GM18870 (cell line): ENCODE data around the gene BLNK.
"Not testable (repeated sequence)": the region's sequence is repeated elsewhere in the genome, so short reads cannot be mapped to it uniquely, and the experiment has no call there.

Experiments
- ATAC-seq: cut with Tn5 transposase; IDR thresholded peaks from one replicate; pipeline ENCODE4 v1.9.1; 2021; ENCODE audit warnings: moderate library complexity; ENCODE audit not compliant: unreplicated experiment

Gene BLNK

DNA sequence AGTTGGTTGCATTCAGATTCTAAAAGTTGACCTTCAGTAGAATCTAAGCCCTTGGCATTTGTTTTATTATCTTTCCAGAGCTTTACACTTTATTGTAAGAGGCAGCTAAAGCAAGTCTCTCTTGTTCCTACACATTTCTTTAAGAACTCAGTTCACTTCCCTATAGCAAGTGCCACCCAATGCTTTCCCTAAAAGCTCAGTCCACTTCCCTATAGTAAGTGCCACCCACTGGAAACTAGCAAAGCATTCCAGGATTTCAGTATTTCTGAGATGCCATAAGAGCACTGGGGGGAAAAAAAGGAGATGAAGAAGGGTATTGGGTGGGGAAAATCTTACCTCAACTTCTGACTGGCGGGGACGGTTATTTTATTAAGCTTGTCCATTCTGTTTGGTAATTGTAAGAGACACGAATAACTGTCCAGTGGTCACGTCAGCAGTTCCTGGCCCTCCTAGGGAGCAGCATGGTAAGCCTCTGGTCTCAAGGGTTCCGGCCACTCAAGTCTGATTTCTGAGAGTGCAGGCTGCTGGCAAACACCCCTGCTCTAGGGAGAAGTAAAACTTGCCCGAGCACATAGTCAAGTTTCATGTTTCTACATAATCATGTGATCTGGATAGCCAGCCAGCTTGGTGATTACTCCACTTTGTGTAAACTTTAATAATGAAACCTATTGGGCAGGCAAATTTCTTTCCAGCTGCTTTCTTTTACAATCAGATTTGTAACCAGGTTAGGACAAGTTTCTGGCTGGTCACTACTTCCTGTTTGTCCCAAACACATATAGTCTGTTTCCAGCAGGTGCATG lies at the start of gene BLNK:
Gene BLNK, minus strand, starts transcription at position 554 of the 800 bp plus-strand sequence. Its CDS starts 171 bp downstream, at position 383.
- peak; percentile 66 for ATAC-seq

GRCh38 chr10:96319754-96320474 lies 48.5 kb upstream of the BLNK start:
- no peak for ATAC-seq

DNA sequence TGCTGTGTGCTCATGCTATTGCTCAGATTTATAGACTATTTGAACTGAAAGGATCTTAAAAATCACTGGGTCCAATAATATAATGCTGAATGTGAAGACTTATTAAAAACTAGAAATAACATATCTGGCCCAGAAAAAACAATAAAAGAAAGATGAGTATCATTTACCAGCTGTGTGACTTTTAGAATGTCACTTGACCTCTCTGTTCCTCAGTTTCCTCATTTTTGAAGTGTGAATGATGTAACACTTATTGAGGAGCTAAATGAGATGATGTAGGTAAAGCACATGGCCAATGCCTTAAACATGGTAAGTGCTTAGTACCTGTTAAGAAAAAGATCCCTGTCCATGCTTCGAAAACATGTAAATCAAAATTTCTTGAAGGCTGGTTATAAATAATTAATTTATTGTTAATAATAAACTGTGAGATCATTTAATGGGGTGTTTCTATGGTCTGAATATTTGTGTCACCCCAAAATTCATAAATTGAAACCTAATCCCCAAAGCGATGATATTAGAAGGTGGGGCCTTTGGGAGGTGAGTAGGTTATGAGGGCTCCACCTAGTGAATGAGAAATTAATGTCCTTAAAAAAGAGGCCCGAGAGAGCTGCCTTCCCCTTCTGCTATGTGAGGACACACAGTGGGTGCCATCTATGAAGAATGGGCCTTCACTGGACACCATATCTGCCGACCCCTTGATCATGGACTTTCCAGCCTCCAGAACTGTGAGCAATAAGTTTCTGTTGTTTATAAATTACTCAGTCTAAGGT lies 45.9 kb upstream of the BLNK start:
- ATAC-seq, result no peak

DNA sequence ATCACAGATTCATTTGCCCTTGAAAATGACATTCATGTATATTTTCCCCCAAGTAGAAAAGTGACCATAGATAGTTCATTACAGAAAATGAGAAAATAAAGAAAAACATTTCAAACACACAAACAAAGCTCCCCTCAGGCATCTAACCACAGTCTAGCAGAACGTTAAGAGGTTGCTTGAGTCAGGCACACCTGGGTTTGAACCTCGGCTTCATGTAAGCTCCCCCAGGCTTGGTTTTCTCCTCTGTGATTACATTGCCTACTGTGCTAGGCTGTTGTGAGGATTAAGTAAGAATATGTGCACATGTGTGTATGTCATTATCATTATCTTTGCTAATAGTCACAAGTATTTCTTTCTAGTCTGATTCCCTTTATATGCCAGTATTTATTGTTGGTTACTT lies 42.0 kb upstream of the BLNK start:
- ATAC-seq, result no peak

- ATAC-seq, result no peak
Observed at GRCh38 chr10:96311180-96311715, 39.9 kb upstream of the BLNK start.

GRCh38 chr10:96310321-96310669 lies 38.9 kb upstream of the BLNK start:
- no peak for ATAC-seq

DNA sequence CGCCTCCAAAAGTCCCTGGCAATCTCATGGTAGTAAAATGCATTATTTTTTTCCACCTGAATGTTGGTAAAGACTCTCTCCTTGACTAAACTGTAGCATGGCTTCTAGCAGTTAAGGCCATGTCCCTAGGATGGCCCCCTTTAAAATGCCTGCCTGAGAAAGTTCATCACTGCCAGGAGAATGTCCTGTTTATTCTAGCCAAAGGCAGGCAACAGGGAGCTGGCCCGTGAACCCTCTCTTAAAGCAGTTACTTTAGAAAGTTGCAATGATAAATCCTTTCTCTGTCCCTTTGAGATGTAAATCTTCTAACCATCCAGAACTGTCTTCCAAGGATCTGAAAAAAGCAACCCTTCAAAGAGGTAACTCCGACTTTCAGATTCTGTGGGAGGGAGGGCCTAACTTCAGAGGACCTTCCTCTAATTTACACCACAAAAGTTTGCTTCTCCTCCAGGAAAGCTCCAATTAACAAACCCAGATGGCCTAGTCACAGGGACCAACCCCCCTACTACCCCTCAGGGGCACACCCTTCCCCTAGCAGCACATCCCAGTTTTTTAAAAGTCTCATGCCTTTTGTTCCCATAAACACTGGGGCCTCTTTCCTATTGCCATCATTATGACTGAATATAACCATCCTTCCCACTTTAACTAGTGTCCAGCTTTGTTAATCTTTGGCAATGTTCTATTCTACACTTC lies 38.4 kb upstream of the BLNK start:
- ATAC-seq, result no peak

GRCh38 chr10:96308854-96309253 lies 37.5 kb upstream of the BLNK start:
- not testable (repeated sequence) for ATAC-seq

- no peak for ATAC-seq
Observed at GRCh38 chr10:96306516-96306915, 35.1 kb upstream of the BLNK start.

- no peak for ATAC-seq
Observed at GRCh38 chr10:96305019-96305418, 33.6 kb upstream of the BLNK start.

- ATAC-seq, result no peak
Observed at GRCh38 chr10:96304230-96304629, 32.9 kb upstream of the BLNK start, which contains the start of gene DNTT. Gene DNTT (plus strand): TSS chr10:96304434. CDS start chr10:96304498, 64 bp downstream.

DNA sequence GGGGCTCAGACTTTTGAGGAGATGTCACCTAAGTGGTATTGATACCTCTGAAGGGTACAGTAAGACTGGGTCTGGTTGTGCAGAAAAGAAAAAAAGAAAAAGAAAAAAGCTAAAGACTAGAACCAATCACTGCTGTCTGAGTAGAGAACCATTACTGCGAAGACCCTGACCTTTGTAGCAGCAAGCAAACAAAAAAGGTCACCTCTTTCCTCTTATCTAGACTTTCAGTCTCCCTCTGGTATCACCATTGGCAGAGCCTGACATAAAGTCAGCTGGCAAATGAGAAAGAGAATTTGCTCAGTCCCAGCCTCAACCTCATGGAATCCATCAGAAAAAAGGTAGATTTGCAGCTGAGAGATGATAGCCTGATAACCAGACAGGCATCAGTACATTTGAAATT lies 30.2 kb upstream of the BLNK start:
- no peak for ATAC-seq

GRCh38 chr10:96299383-96299782 lies 28.0 kb upstream of the BLNK start:
- ATAC-seq, result no peak

GRCh38 chr10:96298362-96298761 lies 27.0 kb upstream of the BLNK start:
- ATAC-seq, result no peak

DNA sequence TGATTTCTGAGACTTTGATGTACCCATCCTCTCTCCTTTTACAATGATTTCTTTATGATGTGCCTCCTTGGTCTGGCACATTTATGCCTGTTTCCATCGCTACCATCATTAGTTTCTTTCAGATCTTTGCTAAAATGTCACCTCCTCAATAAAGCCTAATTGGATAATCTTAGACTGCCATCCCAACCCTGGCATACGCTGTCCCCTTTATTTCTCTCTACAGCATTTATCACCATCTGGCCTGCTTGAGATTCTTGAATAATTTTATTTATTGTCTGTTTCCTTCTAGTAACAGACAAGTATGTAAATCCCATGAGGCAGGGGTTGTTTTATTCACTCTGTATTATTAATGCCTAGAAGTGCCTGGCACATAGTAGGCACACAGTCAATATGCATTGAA lies 26.1 kb upstream of the BLNK start:
- ATAC-seq, result no peak

- ATAC-seq, result no peak
Observed at GRCh38 chr10:96295475-96295874, 24.1 kb upstream of the BLNK start.

DNA sequence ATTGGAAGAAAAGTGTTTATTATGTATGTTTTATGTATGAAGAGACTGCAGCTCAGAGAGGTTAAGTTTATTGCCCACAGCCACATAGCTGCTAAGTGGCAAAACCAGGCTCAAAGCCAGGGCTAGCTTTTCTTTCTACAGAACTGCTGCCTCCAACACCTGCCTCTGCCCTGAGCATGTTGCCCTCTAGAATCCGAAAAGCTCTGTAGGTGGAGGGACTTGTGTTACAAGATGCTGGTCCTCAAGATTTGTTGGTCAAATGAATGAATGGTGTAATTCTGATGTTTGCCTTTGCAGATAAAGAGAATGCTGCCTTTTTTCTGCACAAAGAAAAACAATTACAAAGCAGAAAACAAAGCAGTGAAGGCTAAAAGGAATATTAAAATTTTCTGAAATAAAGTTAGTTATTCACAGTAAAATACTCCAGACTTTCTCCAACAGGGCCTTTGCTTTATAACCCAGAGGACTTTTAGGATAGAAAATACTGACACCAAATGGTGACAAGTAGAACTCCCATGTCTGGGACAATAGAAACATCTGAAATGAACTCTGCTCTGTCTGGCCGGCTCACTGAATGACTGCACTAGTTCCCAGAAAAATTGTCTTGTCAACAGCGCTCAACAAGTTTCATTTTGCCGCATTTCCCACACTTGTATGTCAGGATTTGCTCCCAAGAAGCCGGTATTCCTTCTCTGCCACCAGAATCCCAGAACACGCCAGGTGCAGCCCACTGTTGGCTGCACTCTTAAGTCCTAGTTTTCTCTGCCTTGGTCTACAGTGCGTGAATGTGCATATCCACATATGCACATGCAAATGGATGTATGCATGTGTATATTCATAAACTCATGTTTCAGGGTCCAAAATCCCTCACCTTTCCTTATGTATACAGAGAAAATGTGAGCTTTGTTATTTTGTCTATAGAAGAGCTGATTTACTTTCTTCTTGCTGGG lies 21.9 kb upstream of the BLNK start:
- no peak for ATAC-seq

- no peak for ATAC-seq
Observed at GRCh38 chr10:96290368-96291133, 19.2 kb upstream of the BLNK start.
